T-helper 9 cell (primary cell): ENCODE measurements around the gene TMEM51.

Experiments used
- DNase-seq: peaks from one replicate; pipeline ENCODE4 v3.0.0-alpha.2; 2020

TMEM51 gene

GRCh38 chr1:15255582-15256149 lies 102.1 kb downstream of the TMEM51 start:
- no peak for DNase-seq

- no peak for DNase-seq
Observed at GRCh38 chr1:15256584-15256983, 103.0 kb downstream of the TMEM51 start.

GRCh38 chr1:15257309-15257708 lies 103.8 kb downstream of the TMEM51 start:
- no peak for DNase-seq

GRCh38 chr1:15258833-15259621 lies 105.5 kb downstream of the TMEM51 start:
- DNase-seq: no peak

GRCh38 chr1:15259622-15260007 lies 106.1 kb downstream of the TMEM51 start:
- DNase-seq: no peak

- DNase-seq: no peak
Observed at GRCh38 chr1:15260418-15261154, 107.0 kb downstream of the TMEM51 start.

GRCh38 chr1:15261155-15262002 lies 107.8 kb downstream of the TMEM51 start:
- no peak for DNase-seq

- no peak for DNase-seq
Observed at GRCh38 chr1:15262003-15262377, 108.4 kb downstream of the TMEM51 start.

- no peak for DNase-seq
Observed at GRCh38 chr1:15262706-15263105, 109.2 kb downstream of the TMEM51 start.

GRCh38 chr1:15264769-15265168 lies 111.2 kb downstream of the TMEM51 start:
- no peak for DNase-seq
